PC-3 (cell line): Measurements from ENCODE around the gene RAB29. TPM values are rescaled to one million over a fixed set of nuclear protein-coding genes. Genes with fewer than 3 reads are reported as not detected.

Source experiments
- ATAC-seq: fragments of 200-7000 bp; cut with Tn5 transposase; 2 replicates; pipeline ENCODE4 v1.9.1; 2020; ENCODE audit warnings: mild to moderate bottlenecking, moderate library complexity
- BruUV-seq: library from RNA; stranded (reverse); fragments of 400-500 nt; replicated peaks from 2 replicates; lab custom pipeline; 2021; lab: Mats Ljungman, UMichigan
- CTCF ChIA-PET: fragments of 300-600 bp; sonication (Branson Sonifier 250); formaldehyde crosslinking; loops from one replicate; lab custom pipeline; 2022; ENCODE audit warnings: antibody characterized with exemption; lab: Charles Lee
- POLR2A ChIA-PET: fragments of 300-600 bp; sonication (Branson Sonifier 250); formaldehyde crosslinking; loops from one replicate; lab custom pipeline; 2022; ENCODE audit warnings: antibody characterized with exemption; ENCODE audit not compliant: unreplicated experiment; lab: Charles Lee
- DNase-seq: peaks from one replicate; pipeline ENCODE4 v3.0.0-alpha.2; 2015
- H2AFZ ChIP-seq: fragments of 300-600 bp; sonication (generic); 2 replicates; pipeline ENCODE4 v1.6.0; 2016; ENCODE audit warnings: antibody characterized with exemption, low read length
- H3F3A ChIP-seq: fragments of 300-600 bp; sonication (generic); one replicate; pipeline ENCODE4 v1.6.0; 2017; ENCODE audit warnings: antibody characterized with exemption, low read length, control low read depth, mild to moderate bottlenecking; ENCODE audit not compliant: unreplicated experiment
- H3K27ac ChIP-seq: fragments of 300-600 bp; sonication (generic); 2 replicates; pipeline ENCODE4 v1.5.1; 2016; ENCODE audit warnings: mild to moderate bottlenecking, low read length
- H3K27me3 ChIP-seq: fragments of 300-600 bp; sonication (generic); 2 replicates; pipeline ENCODE4 v1.6.1; 2016; ENCODE audit warnings: low read length, mixed read lengths
- H3K36me3 ChIP-seq: fragments of 300-600 bp; sonication (generic); 2 replicates; pipeline ENCODE4 v1.6.1; 2016; ENCODE audit warnings: low read depth, mixed run types, low read length, mixed read lengths
- H3K4me1 ChIP-seq: fragments of 300-600 bp; sonication (generic); 2 replicates; pipeline ENCODE4 v1.5.1; 2016; ENCODE audit warnings: low read length; ENCODE audit not compliant: insufficient read depth
- H3K4me2 ChIP-seq: fragments of 300-600 bp; sonication (generic); 2 replicates; pipeline ENCODE4 v1.6.0; 2016; ENCODE audit warnings: low read length
- H3K4me3 ChIP-seq: fragments of 300-600 bp; sonication (generic); 2 replicates; pipeline ENCODE4 v1.5.1; 2016; ENCODE audit warnings: mild to moderate bottlenecking, low read length, mixed read lengths
- H3K79me2 ChIP-seq: fragments of 300-600 bp; sonication (generic); 2 replicates; pipeline ENCODE4 v1.6.1; 2017; ENCODE audit warnings: low read length, mixed read lengths
- H3K9ac ChIP-seq: fragments of 300-600 bp; sonication (generic); 2 replicates; pipeline ENCODE4 v1.6.0; 2016; ENCODE audit warnings: mild to moderate bottlenecking, low read length
- H3K9me2 ChIP-seq: fragments of 300-600 bp; sonication (generic); replicated peaks from 2 replicates; pipeline ENCODE4 v1.6.1; 2016; ENCODE audit warnings: mixed run types, low read length, mixed read lengths
- H3K9me3 ChIP-seq: fragments of 300-600 bp; sonication (generic); 2 replicates; pipeline ENCODE4 v1.6.1; 2016; ENCODE audit warnings: low read length, mixed read lengths
- H4K20me1 ChIP-seq: fragments of 300-600 bp; sonication (generic); 2 replicates; pipeline ENCODE4 v1.6.1; 2016; ENCODE audit warnings: low read length, mixed read lengths
- EZH2 ChIP-seq: fragments of 300-600 bp; sonication (generic); IDR thresholded peaks from one replicate; pipeline ENCODE4 v1.6.1; 2017; ENCODE audit warnings: antibody characterized with exemption, mild to moderate bottlenecking, low read length; ENCODE audit not compliant: unreplicated experiment
- EZH2phosphoT487 ChIP-seq: fragments of 300-600 bp; sonication (generic); IDR thresholded peaks from 2 replicates; pipeline ENCODE4 v1.6.1; 2018; ENCODE audit warnings: mild to moderate bottlenecking, antibody characterized with exemption, low read length, borderline replicate concordance
- intact Hi-C: fragments of 100-400 bp; cut with micrococcal nuclease; formaldehyde crosslinking; loops from 2 replicates; pipeline ENCODE4 v1.9.0; 2023
- total RNA-seq: library from RNA; depleted of rRNA; stranded (reverse); fragments of >200 nt; gene quantifications from 2 replicates; pipeline ENCODE4 v1.2.3, GENCODE V29; 2014
- TF ChIP-seq, protein P1 (sequence below): fragments of 300-600 bp; sonication (generic); conservative IDR thresholded peaks from 2 replicates; pipeline ENCODE4 v1.5.1; 2017; ENCODE audit warnings: antibody characterized with exemption, low read depth, mild to moderate bottlenecking, low read length

The RAB29 gene
- total RNA-seq, 1 experiment from 2014 or later: 7.4 TPM

DNA sequence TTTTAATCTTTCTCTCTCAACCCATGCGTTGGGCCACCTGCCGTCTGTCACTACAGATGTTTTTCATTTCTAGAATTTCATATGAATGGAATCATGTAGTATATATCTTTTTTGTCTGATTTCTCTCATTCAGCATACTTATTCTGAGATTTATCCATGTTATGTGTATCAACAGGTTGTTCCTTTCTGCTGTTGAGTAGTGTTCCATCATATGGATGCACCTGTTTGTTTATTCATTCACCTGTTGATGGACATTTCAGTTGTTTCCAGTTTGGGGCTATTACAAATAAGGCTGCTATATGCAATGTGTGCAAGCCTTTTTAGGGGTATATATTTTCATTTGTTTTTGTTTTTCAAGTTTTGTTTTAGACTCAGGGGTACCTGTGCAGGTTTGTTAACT lies 47.1 kb upstream of the RAB29 start:
- BruUV-seq: no TSS peak
- intact Hi-C loops: no loop called here

DNA sequence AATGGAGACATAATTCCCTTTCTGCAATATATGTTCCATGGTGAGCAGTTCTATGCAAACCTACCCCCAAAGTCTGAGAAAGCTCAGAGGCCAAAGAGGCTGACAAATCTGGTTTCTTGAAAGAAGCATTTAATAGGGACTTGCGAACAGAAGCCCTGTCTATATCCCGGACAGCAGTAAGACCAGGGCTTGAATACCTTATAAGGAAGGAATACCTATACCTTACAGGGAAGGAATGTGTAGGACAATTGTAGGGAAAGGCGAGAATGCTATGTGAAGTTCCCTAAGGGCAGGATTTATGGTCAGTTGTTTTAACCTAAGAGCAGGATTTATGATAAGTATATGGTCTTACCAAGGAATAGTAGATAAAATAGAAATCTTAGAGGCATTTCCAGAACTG lies 42.7 kb upstream of the RAB29 start:
- Histone ChIP-seq H3K27ac (no peak overlapping the region), H4K20me1 (no peaks in the 10 kb centered on the region), H3K9me2 (no peaks in the 10 kb centered on the region), H3K36me3 (no peaks in the 10 kb centered on the region), H3K79me2 (peaks cover 10% of the 10 kb centered on the region), H3K9ac (no peak overlapping the region), H3F3A (no peaks in the 10 kb centered on the region), H3K4me1 (peaks cover 7% of the 10 kb centered on the region), H3K4me2 (no peak overlapping the region), H3K27me3 (no peaks in the 10 kb centered on the region), H2AFZ (no peak overlapping the region), H3K4me3 (no peak overlapping the region), H3K9me3 (no peaks in the 10 kb centered on the region)
- ATAC-seq: no peak
- intact Hi-C loops: no loop called here
- POLR2A ChIA-PET: no interaction called here
- CTCF ChIA-PET: no interaction called here
- BruUV-seq: no TSS peak
- TF ChIP-seq, protein P1, sequence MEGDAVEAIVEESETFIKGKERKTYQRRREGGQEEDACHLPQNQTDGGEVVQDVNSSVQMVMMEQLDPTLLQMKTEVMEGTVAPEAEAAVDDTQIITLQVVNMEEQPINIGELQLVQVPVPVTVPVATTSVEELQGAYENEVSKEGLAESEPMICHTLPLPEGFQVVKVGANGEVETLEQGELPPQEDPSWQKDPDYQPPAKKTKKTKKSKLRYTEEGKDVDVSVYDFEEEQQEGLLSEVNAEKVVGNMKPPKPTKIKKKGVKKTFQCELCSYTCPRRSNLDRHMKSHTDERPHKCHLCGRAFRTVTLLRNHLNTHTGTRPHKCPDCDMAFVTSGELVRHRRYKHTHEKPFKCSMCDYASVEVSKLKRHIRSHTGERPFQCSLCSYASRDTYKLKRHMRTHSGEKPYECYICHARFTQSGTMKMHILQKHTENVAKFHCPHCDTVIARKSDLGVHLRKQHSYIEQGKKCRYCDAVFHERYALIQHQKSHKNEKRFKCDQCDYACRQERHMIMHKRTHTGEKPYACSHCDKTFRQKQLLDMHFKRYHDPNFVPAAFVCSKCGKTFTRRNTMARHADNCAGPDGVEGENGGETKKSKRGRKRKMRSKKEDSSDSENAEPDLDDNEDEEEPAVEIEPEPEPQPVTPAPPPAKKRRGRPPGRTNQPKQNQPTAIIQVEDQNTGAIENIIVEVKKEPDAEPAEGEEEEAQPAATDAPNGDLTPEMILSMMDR: no peak
- TF ChIP-seq EZH2phosphoT487: no peak
- no peak for TF ChIP-seq EZH2
- no peak for DNase-seq

More for the DNA sequence above, 47.1 kb upstream of the RAB29 start:
- Histone ChIP-seq H4K20me1 (no peaks in the 10 kb centered on the region), H3K9ac (no peak overlapping the region), H3K9me2 (no peaks in the 10 kb centered on the region), H3K79me2 (peaks cover 4% of the 10 kb centered on the region; the same call in 1 of the 2 replicates), H3F3A (no peaks in the 10 kb centered on the region), H3K27ac (no peak overlapping the region), H3K9me3 (no peaks in the 10 kb centered on the region), H2AFZ (no peak overlapping the region), H3K4me2 (no peak overlapping the region), H3K27me3 (peaks cover 14% of the 10 kb centered on the region), H3K36me3 (no peaks in the 10 kb centered on the region), H3K4me3 (no peak overlapping the region), H3K4me1 (no peaks in the 10 kb centered on the region)
- no peak for ATAC-seq
- no peak for DNase-seq
- ChIA-PET CTCF (no interaction called here), POLR2A (no interaction called here)
- TF ChIP-seq EZH2phosphoT487 (no peak), EZH2 (no peak)
- TF ChIP-seq, protein P1: no peak

DNA sequence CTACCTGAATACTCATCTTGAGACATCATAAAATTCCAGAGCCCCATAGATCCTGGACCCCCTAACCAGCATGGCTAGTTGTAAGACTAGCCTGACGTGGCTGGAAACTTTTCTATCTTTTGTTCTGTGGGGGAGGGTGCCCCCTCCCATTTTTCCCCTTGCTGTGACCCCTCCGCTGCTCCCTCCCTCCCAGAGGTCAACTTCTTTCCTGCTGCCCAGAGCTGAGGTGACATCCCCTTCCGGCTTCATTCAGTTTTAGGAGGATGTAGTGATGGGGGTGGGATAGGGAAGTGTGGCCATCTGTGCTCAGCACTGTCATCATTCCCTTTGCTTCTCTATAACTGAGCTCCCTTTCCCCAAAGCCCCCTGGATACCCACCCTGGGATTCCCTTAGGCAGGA lies 42.1 kb upstream of the RAB29 start:
- ChIA-PET POLR2A (no interaction called here), CTCF (no interaction called here)
- intact Hi-C loops: no loop called here
- Histone ChIP-seq H3F3A (no peaks in the 10 kb centered on the region), H3K9me2 (no peaks in the 10 kb centered on the region), H3K79me2 (peaks cover 15% of the 10 kb centered on the region), H4K20me1 (no peaks in the 10 kb centered on the region), H3K27ac (no peak overlapping the region), H3K4me1 (peaks cover 7% of the 10 kb centered on the region), H3K9me3 (no peaks in the 10 kb centered on the region), H3K36me3 (no peaks in the 10 kb centered on the region), H3K9ac (no peak overlapping the region), H3K27me3 (no peaks in the 10 kb centered on the region), H3K4me2 (no peak overlapping the region), H3K4me3 (no peak overlapping the region), H2AFZ (no peak overlapping the region)
- ATAC-seq (no peak), DNase-seq (no peak)
- TF ChIP-seq EZH2phosphoT487 (no peak), EZH2 (no peak)
- TF ChIP-seq, protein P1: no peak
- no TSS peak for BruUV-seq
